T-helper 22 cell (primary cell): ENCODE results near the gene PROSER3.

ENCODE experiments used
- DNase-seq: peaks from one replicate; pipeline ENCODE4 v3.0.0-alpha.2; 2020; ENCODE audit warnings: low read depth

Gene PROSER3

DNA sequence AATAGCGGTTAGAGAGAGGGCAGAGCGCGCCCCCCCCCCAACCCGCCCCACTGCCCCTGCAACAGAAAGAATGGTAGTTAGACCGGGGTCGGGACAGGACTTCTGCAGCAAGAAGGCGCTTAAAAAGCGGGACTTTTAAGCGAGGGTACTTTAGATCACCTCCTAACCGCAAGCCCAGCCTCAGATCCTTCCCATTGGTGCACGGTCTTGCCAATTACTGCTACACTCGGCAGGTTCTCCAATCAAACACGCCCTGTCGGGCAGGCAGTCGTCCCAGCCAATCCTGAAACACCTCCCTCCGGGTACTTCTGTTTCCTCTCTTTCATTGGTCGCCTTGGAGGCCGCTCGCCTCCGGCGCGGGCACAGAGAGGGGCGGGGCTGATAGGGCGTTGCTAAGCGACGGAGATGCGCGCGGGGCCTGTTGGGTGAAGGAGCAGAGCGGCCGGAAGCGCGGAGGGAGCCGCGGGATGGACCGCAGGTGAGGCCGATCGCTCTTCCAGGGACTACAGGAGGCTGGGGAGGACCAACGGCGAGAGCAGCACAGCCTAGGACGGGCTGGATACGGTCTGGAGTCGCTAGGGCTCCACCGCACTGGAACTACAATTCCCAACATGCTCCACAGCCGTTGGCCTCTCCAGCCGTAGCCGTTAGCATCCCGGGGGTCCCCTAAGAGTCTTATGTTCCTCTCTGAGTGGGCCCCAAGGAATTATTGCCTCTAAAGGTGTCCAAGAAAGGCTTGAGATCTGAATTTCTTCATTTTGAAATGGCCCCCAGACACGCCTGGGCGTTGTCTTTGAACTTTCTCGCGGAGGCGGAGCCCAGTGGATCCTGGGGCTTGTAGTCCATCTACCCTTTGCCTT, at the start of gene PROSER3:
Gene PROSER3, plus strand, starts transcription at position 428 of the 860 bp plus-strand sequence. Its CDS starts 40 bp downstream, at position 468.
- peak; percentile 99 for DNase-seq

DNA sequence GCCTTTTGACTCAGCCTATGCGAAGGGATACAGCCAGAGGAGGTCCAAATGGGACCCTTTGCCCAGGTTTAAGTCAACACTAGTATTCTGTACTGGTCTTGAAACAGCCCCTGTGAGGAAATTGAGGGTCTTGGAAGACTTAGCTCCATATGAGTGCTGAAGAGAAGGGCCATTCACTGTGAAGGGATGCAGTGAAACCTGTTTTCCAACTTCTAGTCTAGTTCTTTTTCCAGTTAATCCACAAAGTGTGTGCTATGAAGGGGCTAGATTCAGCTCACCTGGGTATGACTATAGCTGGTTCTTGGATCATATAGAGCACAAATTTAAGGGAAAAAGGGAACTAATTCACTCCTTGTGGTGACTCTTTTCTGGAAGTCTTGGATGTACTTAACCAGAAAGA, 49.6 kb upstream of the PROSER3 start:
- DNase-seq, result no peak

DNA sequence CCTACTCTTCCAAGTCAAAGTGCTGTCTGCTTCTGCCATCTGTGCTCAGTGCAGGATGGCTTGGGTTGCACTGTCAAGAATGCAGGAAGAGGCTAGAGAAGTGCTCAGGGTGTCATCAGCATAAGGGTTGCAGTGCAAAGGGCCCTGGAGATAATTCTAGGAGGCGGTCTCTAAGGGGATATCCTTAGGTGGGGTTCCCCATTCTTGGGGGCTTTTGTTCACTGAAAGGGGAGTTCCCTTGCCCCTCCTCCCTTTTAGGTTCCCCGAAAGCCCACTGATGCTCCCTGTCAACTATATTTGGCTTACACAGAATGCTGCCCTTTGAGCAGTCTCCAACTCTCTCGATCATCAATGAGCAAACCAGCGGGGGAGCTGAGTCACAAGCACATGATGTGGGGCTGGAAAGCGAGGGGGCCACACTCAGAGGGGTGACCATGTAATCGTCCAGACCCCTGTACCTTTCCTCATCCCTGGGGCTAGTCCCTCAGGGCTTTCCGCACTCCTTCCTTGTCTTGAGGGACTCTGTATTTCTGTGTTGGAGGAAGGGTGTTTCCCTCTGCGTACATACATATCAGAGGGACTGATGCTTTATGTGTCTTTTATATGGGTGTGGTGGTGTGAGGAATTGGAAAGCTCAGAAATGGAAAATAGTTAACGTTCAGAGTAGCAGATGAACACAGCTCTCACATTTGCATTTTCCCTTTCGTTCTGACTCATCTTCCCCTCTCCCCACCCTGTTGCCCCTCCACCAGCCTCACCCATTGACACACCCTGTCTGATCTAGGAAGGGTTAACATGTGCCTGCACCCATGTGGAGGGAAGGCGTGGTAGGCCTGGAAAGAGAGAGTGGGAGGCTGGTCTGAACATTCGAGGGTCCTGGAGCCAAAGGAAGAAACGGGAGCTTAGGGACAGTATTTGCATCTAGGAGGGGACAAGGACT, 46.9 kb upstream of the PROSER3 start:
- DNase-seq, result no peak

DNA sequence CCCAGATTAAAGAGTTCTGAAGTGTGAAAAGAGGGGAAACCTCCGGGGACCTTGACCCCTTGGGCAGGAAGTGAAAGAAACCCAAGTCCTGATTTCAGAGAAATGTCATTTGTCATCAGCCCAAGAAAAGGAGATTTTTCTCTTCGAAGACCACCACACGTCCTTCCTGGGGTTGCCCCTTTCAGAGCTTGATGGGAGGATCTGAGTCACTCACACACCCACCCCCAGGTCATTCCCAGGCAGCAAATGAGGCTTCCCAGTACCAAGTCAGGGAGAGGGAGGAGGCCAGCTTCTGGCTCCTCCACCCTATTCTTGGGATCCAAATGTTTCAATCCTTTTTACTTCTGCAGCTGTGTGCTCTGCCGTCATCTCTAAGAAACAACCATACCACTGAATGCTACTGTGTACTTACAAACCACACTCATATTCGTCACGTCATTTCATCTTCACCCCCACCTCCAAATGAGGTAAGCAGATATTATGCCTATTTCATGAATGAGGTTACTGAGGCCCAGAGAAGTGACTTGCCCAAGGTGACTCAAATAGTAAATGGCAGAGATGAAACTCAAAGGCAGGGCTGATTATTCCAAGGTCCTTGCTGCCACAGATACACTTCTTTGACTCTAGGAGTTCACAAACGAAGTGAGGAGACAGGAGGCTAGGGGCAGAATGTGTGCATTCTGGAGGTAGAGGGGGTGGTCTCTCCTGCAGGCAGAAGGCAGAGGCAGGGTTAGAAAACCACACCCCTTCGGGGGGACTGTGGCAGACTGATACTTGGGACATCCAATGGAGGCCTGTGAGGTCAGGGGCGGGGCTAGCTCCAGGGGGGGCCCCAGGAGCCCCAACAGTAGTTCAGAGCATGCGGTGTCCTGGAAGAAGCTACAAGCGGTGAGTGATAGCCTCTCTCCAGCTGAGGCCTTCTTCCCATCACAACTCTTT, 45.1 kb upstream of the PROSER3 start:
- no peak for DNase-seq

DNA sequence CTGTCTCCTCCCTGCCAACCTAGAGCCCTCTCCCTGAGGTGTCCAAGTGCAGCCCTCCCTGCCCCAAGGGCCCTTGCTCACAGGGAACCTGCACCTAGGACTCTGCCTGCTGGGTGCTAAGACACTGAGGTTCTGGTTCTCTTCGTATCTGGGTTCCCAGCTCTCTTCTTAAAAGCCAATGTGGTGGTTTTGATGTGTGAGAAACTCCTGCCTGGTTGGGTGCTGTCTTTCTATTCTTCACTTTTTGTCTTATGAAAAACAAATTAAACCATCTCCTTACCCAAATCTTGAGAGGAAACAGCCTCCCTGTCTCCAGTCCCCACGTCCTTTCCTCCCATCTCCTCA, 44.5 kb upstream of the PROSER3 start:
- no peak for DNase-seq

DNA sequence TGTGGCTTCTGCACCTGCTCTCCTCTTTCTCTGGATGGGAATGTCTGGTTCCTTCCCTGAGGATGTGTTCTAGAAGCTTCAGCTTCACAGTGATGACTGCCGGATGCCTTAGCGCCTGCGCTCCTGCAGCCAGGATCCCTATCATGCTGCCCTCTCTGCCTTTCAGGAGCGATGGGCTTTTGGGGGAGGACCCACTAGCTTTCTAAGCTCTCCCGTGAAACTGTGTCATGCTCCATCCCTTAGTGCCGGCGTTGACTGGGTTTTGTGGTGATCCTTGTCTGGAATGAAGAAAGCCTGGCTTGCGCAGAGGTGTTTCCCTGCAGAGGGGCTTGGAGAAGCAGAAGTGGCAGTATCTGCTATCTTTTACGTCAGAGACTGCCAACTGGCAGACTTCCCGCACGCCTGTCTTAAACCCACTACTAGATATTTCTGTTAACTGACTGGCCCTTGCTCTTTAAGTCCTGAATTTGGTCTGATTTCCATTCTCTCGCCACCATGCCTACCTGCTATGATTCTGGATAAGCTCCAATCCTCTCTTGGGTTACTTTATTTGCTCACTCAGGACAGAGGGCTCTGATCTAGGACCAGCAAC, 44.0 kb upstream of the PROSER3 start:
- no peak for DNase-seq

DNA sequence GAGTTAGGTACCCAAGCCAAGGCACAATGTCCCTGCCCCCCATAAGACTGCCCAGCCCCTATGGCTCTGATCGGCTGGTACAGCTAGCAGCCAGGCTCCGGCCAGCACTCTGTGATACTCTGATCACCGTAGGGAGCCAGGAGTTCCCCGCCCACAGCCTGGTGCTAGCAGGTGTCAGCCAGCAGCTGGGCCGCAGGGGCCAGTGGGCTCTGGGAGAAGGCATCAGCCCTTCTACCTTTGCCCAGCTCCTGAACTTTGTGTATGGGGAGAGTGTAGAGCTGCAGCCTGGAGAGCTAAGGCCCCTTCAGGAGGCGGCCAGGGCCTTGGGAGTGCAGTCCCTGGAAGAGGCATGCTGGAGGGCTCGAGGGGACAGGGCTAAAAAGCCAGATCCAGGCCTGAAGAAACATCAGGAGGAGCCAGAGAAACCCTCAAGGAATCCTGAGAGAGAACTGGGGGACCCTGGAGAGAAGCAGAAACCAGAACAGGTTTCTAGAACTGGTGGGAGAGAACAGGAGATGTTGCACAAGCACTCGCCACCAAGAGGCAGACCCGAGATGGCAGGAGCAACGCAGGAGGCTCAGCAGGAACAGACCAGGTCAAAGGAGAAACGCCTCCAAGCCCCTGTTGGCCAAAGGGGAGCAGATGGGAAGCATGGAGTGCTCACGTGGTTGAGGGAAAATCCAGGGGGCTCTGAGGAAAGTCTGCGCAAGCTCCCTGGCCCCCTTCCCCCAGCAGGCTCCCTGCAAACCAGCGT, 43.2 kb upstream of the PROSER3 start:
- no peak for DNase-seq

DNA sequence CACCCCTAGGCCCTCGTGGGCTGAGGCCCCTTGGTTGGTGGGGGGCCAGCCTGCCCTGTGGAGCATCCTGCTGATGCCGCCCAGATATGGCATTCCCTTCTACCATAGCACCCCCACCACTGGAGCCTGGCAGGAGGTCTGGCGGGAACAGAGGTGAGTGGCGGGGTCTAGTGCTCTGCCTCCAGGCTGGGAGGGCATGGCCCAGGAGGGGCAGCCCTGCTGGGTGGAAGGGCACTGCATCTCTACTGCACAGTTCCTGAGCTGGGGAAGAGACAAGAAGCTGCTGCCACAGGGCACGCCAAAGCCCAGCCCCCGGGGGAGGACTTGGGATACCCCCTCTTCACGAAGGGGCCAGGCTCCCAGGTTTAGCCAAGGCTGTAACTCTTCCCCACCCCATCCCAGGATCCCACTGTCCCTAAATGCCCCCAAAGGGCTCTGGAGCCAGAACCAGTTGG, 42.6 kb upstream of the PROSER3 start:
- no peak for DNase-seq

DNA sequence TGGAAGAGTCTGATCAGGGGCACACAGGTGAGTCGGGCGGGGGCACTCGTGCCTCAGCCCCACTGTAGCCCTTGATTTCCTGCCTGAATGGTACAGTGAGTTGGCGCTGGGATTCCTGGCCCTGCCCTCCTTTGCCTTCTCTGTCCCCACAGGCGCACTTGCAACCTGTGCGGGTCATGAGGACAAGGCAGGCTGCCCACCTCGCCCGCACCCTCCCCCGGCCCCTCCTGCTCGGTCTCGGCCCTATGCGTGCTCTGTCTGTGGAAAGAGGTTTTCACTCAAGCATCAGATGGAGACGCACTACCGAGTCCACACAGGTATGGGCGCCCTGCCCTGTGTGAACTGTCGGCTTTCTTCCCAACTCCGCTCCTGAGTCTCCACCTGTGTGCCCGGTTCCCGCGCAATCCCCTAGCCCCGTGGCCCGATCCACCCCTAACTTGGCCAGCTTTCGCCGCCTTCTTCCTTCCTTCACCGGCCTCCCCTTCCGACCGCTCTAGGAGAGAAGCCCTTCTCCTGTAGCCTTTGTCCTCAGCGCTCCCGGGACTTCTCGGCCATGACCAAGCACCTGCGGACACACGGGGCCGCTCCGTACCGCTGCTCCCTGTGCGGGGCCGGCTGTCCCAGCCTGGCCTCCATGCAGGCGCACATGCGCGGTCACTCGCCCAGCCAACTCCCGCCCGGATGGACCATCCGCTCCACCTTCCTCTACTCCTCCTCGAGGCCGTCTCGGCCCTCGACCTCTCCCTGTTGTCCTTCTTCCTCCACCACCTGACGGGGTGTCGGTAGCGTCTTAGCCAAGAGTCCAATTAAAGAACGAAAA, 41.8 kb upstream of the PROSER3 start:
- no peak for DNase-seq

DNA sequence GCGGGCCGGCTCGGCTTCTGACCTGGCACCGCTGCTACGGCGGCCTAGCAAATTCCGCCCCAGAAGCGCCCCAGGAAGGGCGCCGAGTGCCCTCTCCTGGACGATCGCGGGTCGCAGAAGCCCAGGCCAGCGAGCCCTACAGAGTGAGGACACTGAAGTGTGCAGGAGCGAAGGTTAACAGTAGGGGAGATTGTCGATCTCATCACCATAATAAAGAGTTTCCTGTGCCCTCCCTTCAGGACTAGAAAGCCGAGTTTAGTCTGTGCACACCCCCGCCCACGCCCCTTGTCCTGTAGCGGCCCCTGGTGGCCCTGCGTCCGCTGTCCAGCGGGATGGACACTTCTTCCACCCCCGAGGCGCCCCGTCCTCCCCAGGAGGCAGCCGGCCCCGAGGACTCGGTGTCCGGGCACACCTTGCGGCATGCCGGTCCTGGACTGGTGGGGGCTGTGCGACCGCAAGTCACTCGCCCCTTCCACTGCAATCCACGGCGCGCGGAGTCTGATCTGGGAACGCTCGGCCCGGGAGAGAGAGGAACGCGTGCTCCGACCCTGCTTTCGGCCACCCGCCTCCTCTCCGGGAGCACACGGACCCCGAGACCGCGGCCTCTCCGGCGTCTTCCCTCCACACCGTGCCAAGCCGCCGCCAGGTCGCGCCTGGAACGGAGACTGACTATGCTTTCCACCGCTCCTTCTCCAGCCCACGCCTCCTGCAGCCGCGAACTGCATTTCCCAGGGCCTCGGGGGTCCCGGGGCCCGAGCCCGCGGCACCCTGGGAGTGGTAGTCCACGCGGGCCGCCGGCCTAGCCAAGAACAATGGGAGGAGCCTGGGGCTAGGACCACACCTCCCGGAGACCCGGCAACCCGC, 40.9 kb upstream of the PROSER3 start:
- DNase-seq, result peak; percentile 96

DNA sequence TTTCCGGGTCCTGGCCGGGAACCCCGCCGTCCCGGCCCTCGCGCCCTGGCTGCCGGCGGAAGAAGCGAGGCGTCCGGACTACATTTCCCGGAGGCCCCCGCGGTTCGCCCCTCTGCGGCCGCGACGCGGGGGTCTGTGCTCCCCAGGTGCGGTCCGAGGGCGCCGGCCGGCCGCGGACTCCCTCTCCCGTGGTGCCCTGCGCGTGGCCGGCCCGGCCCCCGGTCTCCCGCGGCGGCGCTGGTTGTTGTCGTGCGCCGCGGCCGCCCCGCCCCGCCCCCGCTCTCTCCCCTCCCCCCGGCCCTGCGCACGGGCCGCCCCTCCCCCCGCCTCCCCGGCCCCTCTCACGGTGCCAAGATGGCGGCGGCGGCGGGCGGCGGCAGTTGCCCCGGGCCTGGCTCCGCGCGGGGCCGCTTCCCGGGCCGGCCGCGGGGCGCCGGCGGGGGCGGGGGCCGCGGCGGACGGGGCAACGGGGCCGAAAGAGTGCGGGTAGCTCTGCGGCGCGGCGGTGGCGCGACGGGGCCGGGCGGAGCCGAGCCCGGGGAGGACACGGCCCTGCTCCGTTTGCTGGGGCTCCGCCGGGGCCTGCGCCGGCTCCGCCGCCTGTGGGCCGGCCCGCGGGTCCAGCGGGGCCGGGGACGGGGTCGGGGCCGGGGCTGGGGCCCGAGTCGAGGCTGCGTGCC, 40.2 kb upstream of the PROSER3 start, which contains the start of gene KMT2B:
Gene KMT2B, plus strand, starts transcription at position 339 of the 680 bp plus-strand sequence. Its CDS starts 16 bp downstream, at position 355.
- DNase-seq, result no peak

DNA sequence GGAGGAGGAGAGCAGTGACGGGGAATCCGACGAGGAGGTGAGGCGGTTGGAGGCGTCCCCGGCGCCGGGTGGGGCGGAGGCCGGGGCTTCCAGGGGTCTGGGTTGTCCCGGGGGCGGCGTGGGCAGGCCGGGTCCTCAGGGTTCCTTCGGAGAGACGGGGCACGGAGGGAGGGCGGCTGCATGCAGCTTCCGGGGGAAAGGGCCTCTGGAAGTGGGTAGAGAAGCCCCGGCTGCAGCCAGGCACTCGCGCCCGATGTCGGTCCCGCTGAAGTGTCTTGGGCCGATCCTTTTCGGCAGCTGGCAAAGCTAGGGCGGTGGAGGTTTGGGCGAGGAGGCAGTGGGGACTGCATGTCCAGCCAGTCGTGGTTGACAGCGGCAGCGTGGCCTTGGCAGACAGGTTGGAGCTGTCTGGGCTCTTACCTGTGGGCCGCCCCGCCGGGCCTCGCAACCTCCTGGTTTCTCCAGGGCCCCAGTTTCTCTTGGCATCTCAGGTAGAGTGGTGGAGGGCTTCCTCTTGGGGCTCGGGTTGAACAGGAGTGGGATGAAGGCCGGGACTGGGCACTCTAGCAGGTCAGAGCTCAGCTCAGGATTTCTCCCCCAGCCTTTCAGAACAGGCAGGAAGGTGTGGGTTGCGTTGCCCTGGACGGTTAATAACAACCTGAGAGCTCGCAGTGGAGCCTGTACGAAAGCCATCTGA, 39.5 kb upstream of the PROSER3 start:
- DNase-seq, result no peak

DNA sequence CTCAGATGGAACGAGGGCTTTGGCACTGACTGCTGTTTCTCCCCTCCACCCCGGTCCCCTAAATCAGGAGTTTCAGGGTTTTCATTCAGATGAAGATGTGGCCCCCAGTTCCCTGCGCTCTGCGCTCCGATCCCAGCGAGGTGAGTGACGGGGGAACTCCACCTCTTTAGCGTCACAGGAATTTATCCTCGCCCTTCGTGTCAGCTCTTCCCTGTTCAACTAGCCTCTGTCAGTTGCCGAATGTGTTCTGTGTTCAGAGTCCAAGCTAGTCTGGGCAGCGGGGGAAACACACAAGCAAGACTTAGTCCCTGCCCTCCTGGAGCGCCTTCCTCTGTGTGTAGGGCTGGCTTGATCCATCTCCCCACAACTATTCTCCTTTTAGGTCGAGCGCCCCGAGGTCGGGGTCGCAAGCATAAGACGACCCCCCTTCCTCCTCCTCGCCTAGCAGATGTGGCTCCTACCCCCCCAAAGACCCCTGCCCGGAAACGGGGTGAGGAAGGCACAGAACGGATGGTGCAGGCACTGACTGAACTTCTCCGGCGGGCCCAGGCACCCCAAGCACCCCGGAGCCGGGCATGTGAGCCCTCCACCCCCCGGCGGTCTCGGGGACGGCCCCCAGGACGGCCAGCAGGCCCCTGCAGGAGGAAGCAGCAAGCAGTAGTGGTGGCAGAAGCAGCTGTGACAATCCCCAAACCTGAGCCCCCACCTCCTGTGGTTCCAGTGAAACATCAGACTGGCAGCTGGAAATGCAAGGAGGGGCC, 38.4 kb upstream of the PROSER3 start:
- DNase-seq, result no peak

DNA sequence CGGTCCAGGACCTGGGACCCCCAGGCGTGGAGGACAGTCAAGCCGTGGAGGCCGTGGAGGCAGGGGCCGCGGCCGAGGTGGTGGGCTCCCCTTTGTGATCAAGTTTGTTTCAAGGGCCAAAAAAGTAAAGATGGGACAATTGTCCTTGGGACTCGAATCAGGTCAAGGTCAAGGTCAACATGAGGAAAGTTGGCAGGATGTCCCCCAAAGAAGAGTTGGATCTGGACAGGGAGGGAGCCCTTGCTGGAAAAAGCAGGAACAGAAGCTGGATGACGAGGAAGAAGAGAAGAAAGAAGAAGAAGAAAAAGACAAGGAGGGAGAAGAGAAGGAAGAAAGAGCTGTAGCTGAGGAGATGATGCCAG, 37.8 kb upstream of the PROSER3 start:
- DNase-seq, result no peak

DNA sequence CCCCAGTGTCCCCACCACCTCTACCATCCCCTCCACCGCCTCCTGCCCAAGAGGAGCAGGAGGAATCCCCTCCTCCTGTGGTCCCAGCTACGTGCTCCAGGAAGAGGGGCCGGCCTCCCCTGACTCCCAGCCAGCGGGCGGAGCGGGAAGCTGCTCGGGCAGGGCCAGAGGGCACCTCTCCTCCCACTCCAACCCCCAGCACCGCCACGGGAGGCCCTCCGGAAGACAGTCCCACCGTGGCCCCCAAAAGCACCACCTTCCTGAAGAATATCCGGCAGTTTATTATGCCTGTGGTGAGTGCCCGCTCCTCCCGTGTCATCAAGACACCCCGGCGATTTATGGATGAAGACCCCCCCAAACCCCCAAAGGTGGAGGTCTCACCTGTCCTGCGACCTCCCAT, 37.3 kb upstream of the PROSER3 start:
- DNase-seq, result no peak

DNA sequence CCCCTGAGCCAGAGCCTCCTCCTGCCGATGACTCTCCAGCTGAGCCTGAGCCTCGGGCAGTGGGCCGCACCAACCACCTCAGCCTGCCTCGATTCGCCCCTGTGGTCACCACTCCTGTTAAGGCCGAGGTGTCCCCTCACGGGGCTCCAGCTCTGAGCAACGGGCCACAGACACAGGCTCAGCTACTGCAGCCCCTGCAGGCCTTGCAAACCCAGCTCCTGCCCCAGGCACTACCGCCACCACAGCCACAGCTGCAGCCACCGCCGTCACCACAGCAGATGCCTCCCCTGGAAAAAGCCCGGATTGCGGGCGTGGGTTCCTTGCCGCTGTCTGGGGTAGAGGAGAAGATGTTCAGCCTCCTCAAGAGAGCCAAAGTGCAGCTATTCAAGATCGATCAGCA, 36.6 kb upstream of the PROSER3 start:
- DNase-seq, result no peak

DNA sequence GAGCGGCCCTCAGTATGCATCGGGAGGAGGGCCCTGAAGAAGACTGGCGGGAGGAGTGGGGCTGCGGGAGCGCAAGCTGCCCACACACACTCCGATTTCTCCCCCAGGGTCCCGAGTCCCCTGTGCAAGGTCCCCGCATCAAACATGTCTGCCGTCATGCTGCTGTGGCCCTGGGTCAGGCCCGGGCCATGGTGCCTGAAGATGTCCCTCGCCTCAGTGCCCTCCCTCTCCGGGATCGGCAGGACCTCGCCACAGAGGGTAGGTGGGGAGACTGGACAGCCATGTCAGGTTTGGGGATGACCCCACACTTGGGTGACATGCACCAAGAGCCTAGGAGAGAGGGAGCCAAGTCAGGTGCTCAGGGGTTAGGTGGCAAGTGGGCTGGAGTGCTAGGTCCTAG, 35.5 kb upstream of the PROSER3 start:
- no peak for DNase-seq
